Measurements from ENCODE around the gene CFAP70.

The CFAP70 gene

GRCh38 chr10:73310475-73310874, 48.2 kb downstream of the CFAP70 start:
- DNase-seq (ENCODE audit: low read depth in 1 of 2, low spot score in 1 of 2) = no peak
- Histone ChIP-seq H3K27me3 (ENCODE audit: insufficient read depth, poor library complexity, severe bottlenecking) (no peaks in the 10 kb centered on the region), H3K4me3 (replicated peaks; ENCODE audit: insufficient read depth, low read length) (no peak overlapping the region), H3K27ac (replicated peaks) (no peak overlapping the region)
- peak; percentile 77 for TF ChIP-seq REST (IDR thresholded peaks at IDR 0.05; ENCODE audit: insufficient replicate concordance, low read depth)
- no peak for TF ChIP-seq GABPA (IDR thresholded peaks at IDR 0.05; ENCODE audit: low read depth)

GRCh38 chr10:73307203-73307800, 51.4 kb downstream of the CFAP70 start:
- no peak overlapping the region for H3K27ac ChIP-seq (replicated peaks)
- no peak for TF ChIP-seq SPI1 (IDR thresholded peaks at IDR 0.05; ENCODE audit: borderline replicate concordance, low read depth)
- TF ChIP-seq REST (IDR thresholded peaks at IDR 0.05; ENCODE audit: insufficient replicate concordance, low read depth) = no peak
- TF ChIP-seq CTCF (IDR thresholded peaks at IDR 0.05; ENCODE audit: insufficient read depth, low read length) = no peak
- no peak for TF ChIP-seq GABPA (IDR thresholded peaks at IDR 0.05; ENCODE audit: low read depth)
- TF ChIP-seq POLR2AphosphoS5 (IDR thresholded peaks at IDR 0.05; ENCODE audit: low read depth) = no peak
- no peak for DNase-seq (ENCODE audit: low read depth in 1 of 2, low spot score in 1 of 2)
- no peak overlapping the region for H3K4me3 ChIP-seq (replicated peaks; ENCODE audit: insufficient read depth, low read length)
- H3K27me3 ChIP-seq (ENCODE audit: insufficient read depth, poor library complexity, severe bottlenecking) = no peaks in the 10 kb centered on the region

- DNase-seq (ENCODE audit: low read depth in 1 of 2, low spot score in 1 of 2) = no peak
- Histone ChIP-seq H3K4me3 (replicated peaks; ENCODE audit: insufficient read depth, low read length) (no peak overlapping the region), H3K27ac (replicated peaks) (no peak overlapping the region), H3K27me3 (ENCODE audit: insufficient read depth, poor library complexity, severe bottlenecking) (no peaks in the 10 kb centered on the region)
- no peak for TF ChIP-seq GABPA (IDR thresholded peaks at IDR 0.05; ENCODE audit: low read depth)
- no peak for TF ChIP-seq REST (IDR thresholded peaks at IDR 0.05; ENCODE audit: insufficient replicate concordance, low read depth)
- no peak for TF ChIP-seq SPI1 (IDR thresholded peaks at IDR 0.05; ENCODE audit: borderline replicate concordance, low read depth)
- TF ChIP-seq CTCF (IDR thresholded peaks at IDR 0.05; ENCODE audit: insufficient read depth, low read length) = no peak
- TF ChIP-seq POLR2AphosphoS5 (IDR thresholded peaks at IDR 0.05; ENCODE audit: low read depth) = no peak
Observed at GRCh38 chr10:73306171-73306708, 52.4 kb downstream of the CFAP70 start.
